ENCODE data around the gene HAUS3. TPM values are rescaled to one million over a fixed set of nuclear protein-coding genes. Genes with fewer than 3 reads are reported as not detected.

HAUS3 gene
- total RNA-seq, 1 experiment from 2014 or later = 17.3 TPM

DNA sequence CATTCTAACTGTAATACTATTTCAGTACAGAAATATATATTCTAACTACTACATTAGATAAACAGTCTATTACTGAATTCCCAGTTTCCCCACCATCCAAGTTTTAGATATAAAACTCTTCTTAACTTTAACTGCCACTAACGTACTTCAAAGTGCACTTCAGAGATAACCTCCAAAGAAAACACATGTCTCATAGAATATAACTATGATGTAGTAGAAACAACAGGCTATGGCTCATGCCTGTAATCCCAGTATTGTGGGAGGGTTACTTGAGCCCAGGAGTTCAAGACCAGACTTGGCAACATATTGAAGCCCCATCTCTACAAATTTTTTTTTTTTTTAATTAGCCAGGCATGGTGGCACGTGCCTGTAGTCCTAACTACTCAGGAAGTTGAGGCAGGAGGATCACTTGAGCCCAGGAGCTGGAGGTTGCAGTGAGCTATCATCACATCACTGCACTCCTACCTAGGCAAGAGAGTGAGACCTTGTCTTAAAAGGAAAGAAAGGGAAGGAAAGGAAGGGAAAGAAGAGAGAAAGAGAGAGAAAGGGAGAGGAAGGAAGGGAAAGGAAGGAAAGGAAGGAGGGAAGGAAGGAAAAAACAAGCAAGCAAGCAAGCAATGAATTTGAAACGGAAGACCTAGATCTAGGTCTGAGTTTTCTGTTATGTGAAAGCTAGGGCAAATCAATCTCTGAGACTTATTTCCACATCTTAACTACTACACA lies 4.8 kb downstream of the HAUS3 start:
- peaks cover 39% of the 10 kb centered on the region; the same call in 1 of the 2 replicates for H4K20me1 ChIP-seq (ENCODE audit: insufficient read depth)
- no peaks in the 10 kb centered on the region for H3K27me3 ChIP-seq (ENCODE audit: insufficient read depth, low read length)
- no peak for ATAC-seq
- TF ChIP-seq, protein P1, sequence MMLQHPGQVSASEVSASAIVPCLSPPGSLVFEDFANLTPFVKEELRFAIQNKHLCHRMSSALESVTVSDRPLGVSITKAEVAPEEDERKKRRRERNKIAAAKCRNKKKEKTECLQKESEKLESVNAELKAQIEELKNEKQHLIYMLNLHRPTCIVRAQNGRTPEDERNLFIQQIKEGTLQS (IDR thresholded peaks at IDR 0.05) = no peak
- TF ChIP-seq, protein P2, sequence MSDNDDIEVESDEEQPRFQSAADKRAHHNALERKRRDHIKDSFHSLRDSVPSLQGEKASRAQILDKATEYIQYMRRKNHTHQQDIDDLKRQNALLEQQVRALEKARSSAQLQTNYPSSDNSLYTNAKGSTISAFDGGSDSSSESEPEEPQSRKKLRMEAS (IDR thresholded peaks at IDR 0.05) = no peak
- TF ChIP-seq YY1 (IDR thresholded peaks at IDR 0.05; ENCODE audit: extremely low read depth, insufficient replicate concordance, low read depth, low read length) = no peak
- TF ChIP-seq EZH2phosphoT487 (IDR thresholded peaks at IDR 0.05; ENCODE audit: borderline replicate concordance) = no peak
- TF ChIP-seq, protein P3, sequence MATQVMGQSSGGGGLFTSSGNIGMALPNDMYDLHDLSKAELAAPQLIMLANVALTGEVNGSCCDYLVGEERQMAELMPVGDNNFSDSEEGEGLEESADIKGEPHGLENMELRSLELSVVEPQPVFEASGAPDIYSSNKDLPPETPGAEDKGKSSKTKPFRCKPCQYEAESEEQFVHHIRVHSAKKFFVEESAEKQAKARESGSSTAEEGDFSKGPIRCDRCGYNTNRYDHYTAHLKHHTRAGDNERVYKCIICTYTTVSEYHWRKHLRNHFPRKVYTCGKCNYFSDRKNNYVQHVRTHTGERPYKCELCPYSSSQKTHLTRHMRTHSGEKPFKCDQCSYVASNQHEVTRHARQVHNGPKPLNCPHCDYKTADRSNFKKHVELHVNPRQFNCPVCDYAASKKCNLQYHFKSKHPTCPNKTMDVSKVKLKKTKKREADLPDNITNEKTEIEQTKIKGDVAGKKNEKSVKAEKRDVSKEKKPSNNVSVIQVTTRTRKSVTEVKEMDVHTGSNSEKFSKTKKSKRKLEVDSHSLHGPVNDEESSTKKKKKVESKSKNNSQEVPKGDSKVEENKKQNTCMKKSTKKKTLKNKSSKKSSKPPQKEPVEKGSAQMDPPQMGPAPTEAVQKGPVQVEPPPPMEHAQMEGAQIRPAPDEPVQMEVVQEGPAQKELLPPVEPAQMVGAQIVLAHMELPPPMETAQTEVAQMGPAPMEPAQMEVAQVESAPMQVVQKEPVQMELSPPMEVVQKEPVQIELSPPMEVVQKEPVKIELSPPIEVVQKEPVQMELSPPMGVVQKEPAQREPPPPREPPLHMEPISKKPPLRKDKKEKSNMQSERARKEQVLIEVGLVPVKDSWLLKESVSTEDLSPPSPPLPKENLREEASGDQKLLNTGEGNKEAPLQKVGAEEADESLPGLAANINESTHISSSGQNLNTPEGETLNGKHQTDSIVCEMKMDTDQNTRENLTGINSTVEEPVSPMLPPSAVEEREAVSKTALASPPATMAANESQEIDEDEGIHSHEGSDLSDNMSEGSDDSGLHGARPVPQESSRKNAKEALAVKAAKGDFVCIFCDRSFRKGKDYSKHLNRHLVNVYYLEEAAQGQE (IDR thresholded peaks at IDR 0.05; ENCODE audit: low read depth) = no peak
- no peak for TF ChIP-seq ZFX (IDR thresholded peaks at IDR 0.05)
- TF ChIP-seq SIN3A (IDR thresholded peaks at IDR 0.05; ENCODE audit: low read depth) = no peak
- no peak for TF ChIP-seq SRF (IDR thresholded peaks at IDR 0.05; ENCODE audit: low read depth)
- no peak for TF ChIP-seq SP1 (IDR thresholded peaks at IDR 0.05; ENCODE audit: low read depth)
- TF ChIP-seq, protein P4, sequence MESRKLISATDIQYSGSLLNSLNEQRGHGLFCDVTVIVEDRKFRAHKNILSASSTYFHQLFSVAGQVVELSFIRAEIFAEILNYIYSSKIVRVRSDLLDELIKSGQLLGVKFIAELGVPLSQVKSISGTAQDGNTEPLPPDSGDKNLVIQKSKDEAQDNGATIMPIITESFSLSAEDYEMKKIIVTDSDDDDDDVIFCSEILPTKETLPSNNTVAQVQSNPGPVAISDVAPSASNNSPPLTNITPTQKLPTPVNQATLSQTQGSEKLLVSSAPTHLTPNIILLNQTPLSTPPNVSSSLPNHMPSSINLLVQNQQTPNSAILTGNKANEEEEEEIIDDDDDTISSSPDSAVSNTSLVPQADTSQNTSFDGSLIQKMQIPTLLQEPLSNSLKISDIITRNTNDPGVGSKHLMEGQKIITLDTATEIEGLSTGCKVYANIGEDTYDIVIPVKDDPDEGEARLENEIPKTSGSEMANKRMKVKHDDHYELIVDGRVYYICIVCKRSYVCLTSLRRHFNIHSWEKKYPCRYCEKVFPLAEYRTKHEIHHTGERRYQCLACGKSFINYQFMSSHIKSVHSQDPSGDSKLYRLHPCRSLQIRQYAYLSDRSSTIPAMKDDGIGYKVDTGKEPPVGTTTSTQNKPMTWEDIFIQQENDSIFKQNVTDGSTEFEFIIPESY (IDR thresholded peaks at IDR 0.05; ENCODE audit: extremely low read depth, insufficient replicate concordance, low read length) = no peak
- no peak for TF ChIP-seq ZNF274 (IDR thresholded peaks at IDR 0.05; ENCODE audit: low read depth, low read length)
- no peak for TF ChIP-seq EZH2 (IDR thresholded peaks at IDR 0.05)
- H3K4me2 ChIP-seq (ENCODE audit: low read length) = no peak overlapping the region
- H3K79me2 ChIP-seq (ENCODE audit: insufficient read depth, low read length) = peaks cover 67% of the 10 kb centered on the region
- no peaks in the 10 kb centered on the region for H3K9me3 ChIP-seq (ENCODE audit: control insufficient read depth in 1 of 2, insufficient read depth in 1 of 2, low read depth in 1 of 2, low read length in 2 of 2)
- no peak overlapping the region for H3K27ac ChIP-seq (ENCODE audit: low read depth, low read length)
- peaks cover 5 to 9% of the 10 kb centered on the region in 2 experiments; a peak in 3 of 4 replicates for H3K4me1 ChIP-seq (ENCODE audit: control insufficient read depth in 1 of 2, insufficient read depth in 2 of 2, low read length in 2 of 2)
- intact Hi-C loops (cut with micrococcal nuclease) = no loop called here
- H3K9me2 ChIP-seq (ENCODE audit: insufficient read depth) = no peaks in the 10 kb centered on the region
- H3K36me3 ChIP-seq (ENCODE audit: control insufficient read depth in 1 of 2, insufficient read depth in 2 of 2, low read length in 2 of 2) = peaks cover 9 to 34% of the 10 kb centered on the region in 2 experiments; a peak in 3 of 4 replicates
- H3K4me3 ChIP-seq (replicated peaks in 1 of 2; ENCODE audit: low read depth in 1 of 2, low read length in 2 of 2) = no peak overlapping the region
- ChIA-PET RAD21 (ENCODE audit: low non-redundant PET in 1 of 2, low total read pairs in 2 of 2, uncharacterized antibody in 2 of 2, unreplicated experiment in 2 of 2) (no interaction called here), CTCF (interaction anchor here (1.2 to 2.3 kb wide), 2 partner anchors 17 kb away, joined by 3 to 11 read pairs; no protein-coding TSS in a partner anchor), POLR2A (interaction anchor here (1.4 kb wide), 1 partner anchor 14 kb away, joined by 3 read pairs; no protein-coding TSS in a partner anchor)
- DNase-seq (ENCODE audit: low read depth, low spot score) = no peak
- no TSS peak for BruUV-seq (replicated peaks)
- H3K9ac ChIP-seq (ENCODE audit: low read length) = no peak overlapping the region
- no peak overlapping the region for H2AFZ ChIP-seq (ENCODE audit: low read depth, low read length, poor library complexity, severe bottlenecking)
